NCI-H2081 treated with DMSO at 0.1 percent for 48 hours (cell line): ENCODE results near the gene RPL18A.

Experiments
- DNase-seq: peaks from one replicate; lab custom pipeline; 2025; lab: John Stamatoyannopoulos, UW

RPL18A gene

GRCh38 chr19:17910791-17911360 is 51.2 kb downstream of the RPL18A start:
- no peak for DNase-seq
